Caco-2 (cell line): ENCODE measurements around the gene VSIG1. TPM values are rescaled to one million over a fixed set of nuclear protein-coding genes. Genes with fewer than 3 reads are reported as not detected.

ENCODE experiments used
- BruUV-seq: library from RNA; stranded (reverse); fragments of 400-500 nt; replicated peaks from 2 replicates; lab custom pipeline; 2021; lab: Mats Ljungman, UMichigan
- CTCF ChIA-PET: fragments of 300-600 bp; sonication (Branson Sonifier 250); formaldehyde crosslinking; loops from one replicate; lab custom pipeline; 2022; ENCODE audit warnings: antibody characterized with exemption; lab: Charles Lee
- POLR2A ChIA-PET: fragments of 300-600 bp; sonication (Branson Sonifier 250); formaldehyde crosslinking; loops from one replicate; lab custom pipeline; 2022; ENCODE audit warnings: antibody characterized with exemption; lab: Charles Lee
- DNase-seq, 2 experiments: peaks; one replicate each; pipeline versions ENCODE4 v3.0.0 to v3.0.0-alpha.2; 2020 to 2022
- H3K27me3 ChIP-seq: replicated peaks from 2 replicates; pipeline ENCODE4 v1.6.0; 2011; ENCODE audit warnings: low read length; ENCODE audit not compliant: control insufficient read depth, insufficient read depth
- H3K36me3 ChIP-seq: 2 replicates; pipeline ENCODE4 v1.5.1; 2011; ENCODE audit warnings: low read length; ENCODE audit not compliant: control insufficient read depth, insufficient read depth
- H3K4me1 ChIP-seq: fragments of 250-450 bp; sonication (Bioruptor Pico); 2 replicates; pipeline ENCODE4 v1.5.1; 2020; ENCODE audit warnings: mild to moderate bottlenecking
- H3K4me3 ChIP-seq: 2 replicates; pipeline ENCODE4 v1.5.1; 2011; ENCODE audit warnings: low read depth, mild to moderate bottlenecking, control low read depth, low read length
- H3K9me3 ChIP-seq: fragments of 250-450 bp; sonication (Bioruptor Pico); 2 replicates; pipeline ENCODE4 v1.5.1; 2020; ENCODE audit warnings: mild to moderate bottlenecking, moderate library complexity
- H3K27ac Mint-ChIP-seq: one replicate; pipeline ENCODE4 v1.8.0; 2022; ENCODE audit warnings: mixed read lengths; ENCODE audit not compliant: unreplicated experiment
- H3K27me3 Mint-ChIP-seq: one replicate; pipeline ENCODE4 v1.8.0; 2022; ENCODE audit warnings: mixed read lengths; ENCODE audit not compliant: insufficient read depth, unreplicated experiment
- H3K36me3 Mint-ChIP-seq: one replicate; pipeline ENCODE4 v1.8.0; 2022; ENCODE audit warnings: mild to moderate bottlenecking, mixed read lengths; ENCODE audit not compliant: insufficient read depth, unreplicated experiment
- H3K4me1 Mint-ChIP-seq: one replicate; pipeline ENCODE4 v1.8.0; 2022; ENCODE audit warnings: low read depth, mixed read lengths; ENCODE audit not compliant: unreplicated experiment
- H3K4me3 Mint-ChIP-seq: one replicate; pipeline ENCODE4 v1.8.0; 2022; ENCODE audit warnings: mild to moderate bottlenecking, moderate library complexity, mixed read lengths; ENCODE audit not compliant: unreplicated experiment
- H3K9me3 Mint-ChIP-seq: one replicate; pipeline ENCODE4 v1.8.0; 2022; ENCODE audit warnings: mixed read lengths; ENCODE audit not compliant: unreplicated experiment
- intact Hi-C: fragments of 100-400 bp; cut with micrococcal nuclease; formaldehyde crosslinking; loops from one replicate; pipeline ENCODE4 v1.10.0; 2022; ENCODE audit not compliant: unreplicated experiment
- total RNA-seq: library from RNA; stranded (reverse); gene quantifications from 2 replicates; pipeline ENCODE4 v1.2.3, GENCODE V29; 2022
- TF ChIP-seq, protein P1 (sequence below), 2 experiments: fragments of 200-600 bp in 1 of 2; IDR thresholded peaks; 1 replicate in 1 of 2; 2 replicates in 1 of 2; pipeline versions ENCODE4 v1.5.1 to v1.8.0; 2011 to 2022; ENCODE audit warnings: antibody characterized with exemption in 1 of 2, control low read depth in 1 of 2, inconsistent platforms in 1 of 2, low read depth in 1 of 2, low read length in 1 of 2, mild to moderate bottlenecking in 1 of 2, moderate library complexity in 1 of 2; ENCODE audit not compliant: insufficient read depth in 1 of 2, severe bottlenecking in 1 of 2, unreplicated experiment in 1 of 2

Gene VSIG1
- total RNA-seq, 1 experiment from 2014 or later, result not detected

DNA sequence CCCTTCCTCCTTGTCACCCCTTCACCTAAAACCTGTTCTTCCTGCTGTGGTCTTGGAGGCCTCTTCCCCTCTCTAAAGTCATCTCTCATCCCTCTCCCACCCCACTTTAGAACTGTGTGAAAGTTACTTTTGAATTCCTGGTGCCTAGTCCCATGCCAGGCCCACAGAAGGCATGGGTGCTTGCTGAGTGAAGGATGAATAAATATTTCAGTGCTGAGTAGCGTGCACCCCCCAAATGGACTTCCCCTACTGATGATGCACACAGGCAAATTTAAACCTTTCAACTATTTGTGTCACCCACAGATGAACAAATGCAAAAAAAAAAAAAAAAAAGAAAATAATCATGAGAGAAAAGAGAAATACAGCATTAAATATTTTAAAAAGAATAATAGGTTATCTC, 26.7 kb downstream of the VSIG1 start:
- Histone ChIP-seq H3K4me3 (no peak overlapping the region), H3K9me3 (no peaks in the 10 kb centered on the region), H3K27me3 (no peaks in the 10 kb centered on the region), H3K36me3 (no peaks in the 10 kb centered on the region), H3K4me1 (no peaks in the 10 kb centered on the region)
- no peaks in the 10 kb centered on the region for H3K4me1 Mint-ChIP-seq
- no TSS peak for BruUV-seq
- peaks cover 16% of the 10 kb centered on the region for H3K27me3 Mint-ChIP-seq
- H3K27ac Mint-ChIP-seq, result no peak overlapping the region
- ChIA-PET POLR2A (no interaction called here), CTCF (no interaction called here)
- no peak overlapping the region for H3K4me3 Mint-ChIP-seq
- TF ChIP-seq, protein P1, sequence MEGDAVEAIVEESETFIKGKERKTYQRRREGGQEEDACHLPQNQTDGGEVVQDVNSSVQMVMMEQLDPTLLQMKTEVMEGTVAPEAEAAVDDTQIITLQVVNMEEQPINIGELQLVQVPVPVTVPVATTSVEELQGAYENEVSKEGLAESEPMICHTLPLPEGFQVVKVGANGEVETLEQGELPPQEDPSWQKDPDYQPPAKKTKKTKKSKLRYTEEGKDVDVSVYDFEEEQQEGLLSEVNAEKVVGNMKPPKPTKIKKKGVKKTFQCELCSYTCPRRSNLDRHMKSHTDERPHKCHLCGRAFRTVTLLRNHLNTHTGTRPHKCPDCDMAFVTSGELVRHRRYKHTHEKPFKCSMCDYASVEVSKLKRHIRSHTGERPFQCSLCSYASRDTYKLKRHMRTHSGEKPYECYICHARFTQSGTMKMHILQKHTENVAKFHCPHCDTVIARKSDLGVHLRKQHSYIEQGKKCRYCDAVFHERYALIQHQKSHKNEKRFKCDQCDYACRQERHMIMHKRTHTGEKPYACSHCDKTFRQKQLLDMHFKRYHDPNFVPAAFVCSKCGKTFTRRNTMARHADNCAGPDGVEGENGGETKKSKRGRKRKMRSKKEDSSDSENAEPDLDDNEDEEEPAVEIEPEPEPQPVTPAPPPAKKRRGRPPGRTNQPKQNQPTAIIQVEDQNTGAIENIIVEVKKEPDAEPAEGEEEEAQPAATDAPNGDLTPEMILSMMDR (IDR thresholded peaks at IDR 0.05; ENCODE audit: insufficient read depth in 1 of 2, low read depth in 1 of 2, low read length in 1 of 2, severe bottlenecking in 1 of 2, unreplicated experiment in 1 of 2), result no peak
- H3K36me3 Mint-ChIP-seq, result no peaks in the 10 kb centered on the region
- no peaks in the 10 kb centered on the region for H3K9me3 Mint-ChIP-seq
- intact Hi-C loops, result loop anchor here (5.0 kb wide), 3 partner anchors 94 to 414 kb away; no protein-coding TSS in a partner anchor
- DNase-seq, result no peak

DNA sequence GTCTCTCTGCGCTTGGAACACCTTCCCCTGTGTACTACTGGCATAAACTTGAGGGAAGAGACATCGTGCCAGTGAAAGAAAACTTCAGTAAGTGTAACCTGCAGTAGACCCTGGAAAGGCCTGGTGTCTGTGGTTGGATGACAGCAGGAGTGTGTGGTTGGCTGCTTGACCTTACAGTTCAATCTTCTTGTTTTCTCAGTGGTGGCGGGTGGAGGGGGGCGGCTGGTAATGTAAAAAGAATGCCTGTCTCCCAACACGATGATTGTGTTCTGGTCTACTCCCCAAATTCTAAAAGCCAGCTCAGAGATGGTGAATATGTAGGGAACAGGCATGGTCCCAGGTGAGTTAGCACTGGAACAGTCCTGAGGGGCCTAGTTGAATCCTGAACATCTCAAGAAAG, 27.9 kb downstream of the VSIG1 start:
- CTCF ChIA-PET, result no interaction called here
- POLR2A ChIA-PET, result no interaction called here
- peaks cover 16% of the 10 kb centered on the region for H3K27me3 Mint-ChIP-seq
- intact Hi-C loops, result loop anchor here (1.0 to 5.0 kb wide), 4 partner anchors 52 to 415 kb away; no protein-coding TSS in a partner anchor
- H3K4me1 Mint-ChIP-seq, result no peaks in the 10 kb centered on the region
- H3K36me3 ChIP-seq, result no peaks in the 10 kb centered on the region
- no peak overlapping the region for H3K27ac Mint-ChIP-seq
- DNase-seq, result no peak
- no peaks in the 10 kb centered on the region for H3K9me3 Mint-ChIP-seq
- H3K27me3 ChIP-seq, result no peaks in the 10 kb centered on the region
- no peak overlapping the region for H3K4me3 Mint-ChIP-seq
- TF ChIP-seq, protein P1 (IDR thresholded peaks at IDR 0.05; ENCODE audit: insufficient read depth in 1 of 2, low read depth in 1 of 2, low read length in 1 of 2, severe bottlenecking in 1 of 2, unreplicated experiment in 1 of 2), result no peak
- H3K36me3 Mint-ChIP-seq, result no peaks in the 10 kb centered on the region
- no peaks in the 10 kb centered on the region for H3K4me1 ChIP-seq
- no peak overlapping the region for H3K4me3 ChIP-seq
- no peaks in the 10 kb centered on the region for H3K9me3 ChIP-seq
- BruUV-seq, result no TSS peak

DNA sequence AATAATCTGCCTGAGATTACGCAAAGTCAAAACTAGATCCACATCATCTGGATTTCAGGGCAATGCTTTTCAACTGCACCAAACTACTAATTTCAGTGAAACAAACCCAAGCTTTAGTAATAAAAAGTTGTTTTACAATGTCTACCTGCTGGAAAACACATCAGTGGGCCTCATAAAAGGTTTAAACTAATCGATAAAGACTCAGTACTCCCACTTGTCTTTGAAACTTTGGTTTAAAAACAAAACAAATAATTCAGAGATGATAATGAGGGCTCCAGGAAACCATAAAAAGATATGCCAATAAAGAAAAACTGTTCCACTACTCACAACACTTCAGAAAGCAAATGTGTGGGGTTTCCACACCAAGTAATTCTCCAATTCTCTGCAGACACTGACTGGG, 36.2 kb downstream of the VSIG1 start:
- H3K27me3 ChIP-seq, result no peaks in the 10 kb centered on the region
- Mint-ChIP-seq H3K36me3 (no peaks in the 10 kb centered on the region), H3K9me3 (no peaks in the 10 kb centered on the region), H3K27ac (no peak overlapping the region), H3K4me1 (no peaks in the 10 kb centered on the region), H3K27me3 (no peaks in the 10 kb centered on the region), H3K4me3 (no peak overlapping the region)
- POLR2A ChIA-PET, result no interaction called here
- DNase-seq, result no peak
- intact Hi-C loops, result no loop called here
- H3K4me3 ChIP-seq, result no peak overlapping the region
- no TSS peak for BruUV-seq
- TF ChIP-seq, protein P1 (IDR thresholded peaks at IDR 0.05; ENCODE audit: insufficient read depth in 1 of 2, low read depth in 1 of 2, low read length in 1 of 2, severe bottlenecking in 1 of 2, unreplicated experiment in 1 of 2), result no peak
- CTCF ChIA-PET, result no interaction called here
- H3K36me3 ChIP-seq, result no peaks in the 10 kb centered on the region
- no peaks in the 10 kb centered on the region for H3K4me1 ChIP-seq
- no peaks in the 10 kb centered on the region for H3K9me3 ChIP-seq
